ENCODE results near the gene RNF121. TPM values are rescaled to one million over a fixed set of nuclear protein-coding genes. Genes with fewer than 3 reads are reported as not detected.
A peak's percentile ranks its signal among the peaks of the same experiment; 100 is the strongest.

The RNF121 gene
- total RNA-seq, 1 donor from 2014 or later: 23.0 TPM

DNA sequence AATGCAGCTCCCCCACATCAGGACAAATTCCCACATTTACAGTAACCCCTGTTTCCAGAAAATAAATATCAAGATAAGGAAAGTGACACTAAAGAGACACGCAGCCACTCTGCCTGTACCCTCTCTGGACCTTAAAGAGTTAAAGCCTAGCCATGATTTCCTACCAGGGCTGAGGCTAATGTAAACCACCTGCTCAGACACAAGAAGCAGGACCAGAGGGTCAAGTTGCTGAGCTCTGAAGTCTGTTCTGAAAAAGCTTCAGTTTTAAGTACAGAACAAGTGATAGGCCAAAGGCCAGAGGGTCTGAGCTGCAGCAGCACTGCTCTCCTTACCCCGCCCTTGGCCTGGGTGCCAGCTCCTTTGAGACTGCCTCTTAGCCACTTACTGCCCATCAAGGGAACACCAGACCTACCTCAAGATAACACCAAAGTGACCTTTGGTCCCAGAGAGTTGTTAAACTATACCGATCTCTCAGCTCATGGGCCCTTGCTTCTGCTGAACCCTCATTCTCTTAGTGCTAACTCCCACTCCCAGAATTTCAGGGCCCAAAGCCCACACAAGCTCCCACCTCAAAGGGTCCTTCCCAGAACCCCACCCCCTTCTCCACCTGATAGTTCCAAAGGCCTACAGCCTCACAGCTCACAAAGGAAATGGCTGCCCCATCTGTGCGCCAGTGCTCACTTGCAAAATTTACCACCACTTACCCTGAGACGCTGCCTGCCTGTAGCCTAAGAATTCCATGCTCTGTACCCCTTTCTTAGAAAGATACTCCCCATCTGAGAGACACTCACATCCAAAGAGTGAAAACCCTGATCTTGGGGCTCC lies 110.4 kb downstream of the RNF121 start:
- H3K27me3 ChIP-seq (ENCODE audit: low read depth): no peaks in the 10 kb centered on the region
- peaks cover 16% of the 10 kb centered on the region for H3K36me3 ChIP-seq
- no peak for TF ChIP-seq CTCF (IDR thresholded peaks at IDR 0.05; ENCODE audit: borderline replicate concordance)
- H3K27ac ChIP-seq (replicated peaks): peak overlapping the region; percentile 98
- H3K9me3 ChIP-seq (replicated peaks): no peaks in the 10 kb centered on the region
- no peak for DNase-seq
- peaks cover 78% of the 10 kb centered on the region for H3K4me1 ChIP-seq
- peak overlapping the region; percentile 76 for H3K4me3 ChIP-seq
- intact Hi-C loops (cut with micrococcal nuclease): no loop called here

DNA sequence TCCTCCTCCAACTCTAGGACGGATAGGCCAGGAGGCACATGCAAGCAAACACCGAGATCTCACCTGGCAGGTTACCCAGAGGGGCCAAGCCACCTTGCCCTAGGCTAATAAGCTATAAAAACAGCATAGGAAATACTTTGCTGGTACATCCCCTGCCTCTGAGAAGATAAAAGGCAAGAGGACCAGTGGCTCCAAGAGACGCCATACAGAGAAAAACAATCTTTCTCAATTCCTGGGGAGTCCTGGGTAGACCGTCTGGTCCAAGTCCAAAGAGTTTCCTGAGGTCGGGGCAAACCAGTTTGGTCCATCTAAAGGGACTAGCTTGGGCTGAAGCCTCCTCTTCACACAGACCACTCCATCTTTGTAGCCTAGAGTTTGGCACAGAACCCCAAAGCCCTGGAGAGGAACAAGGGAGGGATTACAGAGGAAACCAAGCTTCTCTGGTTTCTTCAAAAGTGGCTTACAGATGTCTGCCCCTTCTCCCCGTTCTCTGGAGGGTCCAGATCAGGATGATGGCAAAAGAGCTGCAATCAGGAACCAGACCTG lies 111.1 kb downstream of the RNF121 start:
- Histone ChIP-seq H3K27ac (replicated peaks) (peak overlapping the region; percentile 98), H3K27me3 (ENCODE audit: low read depth) (no peaks in the 10 kb centered on the region), H3K9me3 (replicated peaks) (no peaks in the 10 kb centered on the region), H3K4me1 (peaks cover 72% of the 10 kb centered on the region), H3K36me3 (peaks cover 9% of the 10 kb centered on the region), H3K4me3 (peak overlapping the region; percentile 76)
- TF ChIP-seq CTCF (IDR thresholded peaks at IDR 0.05; ENCODE audit: borderline replicate concordance): no peak
- intact Hi-C loops (cut with micrococcal nuclease): no loop called here
- no peak for DNase-seq

DNA sequence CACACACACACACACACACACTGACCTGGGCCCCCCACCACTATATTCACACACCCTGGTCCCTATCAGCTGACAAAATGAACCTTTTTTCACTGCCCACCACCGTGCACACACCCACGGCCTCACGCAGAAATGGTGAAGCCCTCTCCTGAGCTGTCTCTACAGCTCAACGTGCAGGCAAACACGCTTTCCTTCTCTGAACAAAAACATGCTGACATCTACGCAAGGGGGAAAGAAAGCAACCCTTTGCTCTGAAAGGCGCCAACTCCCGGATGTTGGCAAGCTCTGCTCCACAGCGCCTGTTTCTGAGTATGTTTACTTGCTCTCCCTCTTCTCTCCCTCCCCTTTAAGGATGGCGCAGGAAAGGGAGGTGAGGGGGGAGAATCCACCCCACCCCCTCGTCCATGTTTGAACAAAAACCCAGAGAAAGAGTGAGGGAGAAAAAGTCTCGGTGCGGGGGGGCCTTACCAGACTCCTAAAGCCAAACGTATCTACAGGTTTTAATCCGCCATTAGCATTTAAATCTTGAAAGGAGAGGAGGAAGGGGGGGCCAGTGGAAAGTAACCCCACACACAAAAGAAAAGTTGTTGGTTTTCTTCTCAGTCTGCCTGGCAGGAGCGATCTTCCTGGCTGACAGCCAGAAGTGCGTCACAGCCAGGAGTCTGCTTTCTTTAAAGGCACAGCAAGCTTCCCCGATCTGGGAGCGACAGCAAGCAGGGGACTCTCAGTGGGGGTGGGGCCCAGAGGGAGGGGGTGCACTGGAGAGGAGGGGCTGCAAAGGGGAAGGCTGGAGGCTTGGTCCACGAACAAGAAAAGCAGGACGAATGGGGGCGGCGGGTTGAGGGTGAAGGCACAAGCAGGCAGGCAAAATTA lies 111.9 kb downstream of the RNF121 start:
- Histone ChIP-seq H3K36me3 (peaks cover 1% of the 10 kb centered on the region), H3K27me3 (ENCODE audit: low read depth) (no peaks in the 10 kb centered on the region), H3K4me1 (peaks cover 64% of the 10 kb centered on the region), H3K27ac (replicated peaks) (peak overlapping the region; percentile 98), H3K4me3 (peak overlapping the region; percentile 76), H3K9me3 (replicated peaks) (no peaks in the 10 kb centered on the region)
- intact Hi-C loops (cut with micrococcal nuclease): no loop called here
- DNase-seq: peak; percentile 97
- TF ChIP-seq CTCF (IDR thresholded peaks at IDR 0.05; ENCODE audit: borderline replicate concordance): no peak

GRCh38 chr11:72041364-72042063 lies 112.7 kb downstream of the RNF121 start:
- Histone ChIP-seq H3K9me3 (replicated peaks) (no peaks in the 10 kb centered on the region), H3K4me3 (peak overlapping the region; percentile 76), H3K27me3 (ENCODE audit: low read depth) (no peaks in the 10 kb centered on the region), H3K36me3 (no peaks in the 10 kb centered on the region), H3K4me1 (peaks cover 56% of the 10 kb centered on the region), H3K27ac (replicated peaks) (peak overlapping the region; percentile 98)
- DNase-seq: peak; percentile 81
- intact Hi-C loops (cut with micrococcal nuclease): no loop called here
- no peak for TF ChIP-seq CTCF (IDR thresholded peaks at IDR 0.05; ENCODE audit: borderline replicate concordance)

All from left ventricle myocardium inferior (tissue), 1 donor.